NCI-H1105 treated with DMSO at 0.1 percent for 48 hours (cell line): ENCODE measurements around the gene RAPGEF1.
A peak's percentile ranks its signal among the peaks of the same experiment; 100 is the strongest.

Source experiments
- DNase-seq: peaks from one replicate; lab custom pipeline; 2025; lab: John Stamatoyannopoulos, UW

RAPGEF1 gene

DNA sequence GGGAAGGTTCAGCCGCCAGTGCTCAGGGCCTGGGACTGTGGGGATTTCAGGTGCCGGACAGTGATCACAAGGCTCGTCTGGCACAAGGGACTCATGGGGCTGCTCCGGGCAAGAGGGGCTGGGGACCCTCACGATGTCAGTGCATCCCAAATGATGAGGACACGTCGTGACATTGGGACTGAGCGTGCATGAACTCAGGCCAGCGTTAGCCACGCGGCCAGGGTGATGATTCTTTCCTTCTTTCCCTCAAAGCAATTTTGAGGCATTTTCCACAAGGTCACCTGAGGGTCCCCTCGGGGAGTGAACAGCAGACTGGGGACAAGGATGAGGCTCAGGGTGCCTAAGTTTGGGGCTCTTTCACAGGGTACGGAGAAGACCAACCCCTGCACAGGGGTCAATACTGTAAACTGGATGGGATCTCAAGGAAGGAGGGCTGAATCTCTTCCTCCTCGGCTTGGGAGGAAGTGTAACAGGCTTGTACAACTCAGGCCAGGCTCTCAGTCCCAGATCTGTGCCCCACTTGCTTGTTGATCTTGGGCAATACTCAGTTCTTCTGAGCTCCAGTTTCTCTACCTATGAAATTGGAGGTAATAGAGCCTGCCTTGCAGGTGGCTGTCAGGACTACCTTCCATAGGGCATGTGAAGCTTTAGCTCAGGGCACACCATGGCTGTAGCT lies 116.1 kb downstream of the RAPGEF1 start:
- no peak for DNase-seq

DNA sequence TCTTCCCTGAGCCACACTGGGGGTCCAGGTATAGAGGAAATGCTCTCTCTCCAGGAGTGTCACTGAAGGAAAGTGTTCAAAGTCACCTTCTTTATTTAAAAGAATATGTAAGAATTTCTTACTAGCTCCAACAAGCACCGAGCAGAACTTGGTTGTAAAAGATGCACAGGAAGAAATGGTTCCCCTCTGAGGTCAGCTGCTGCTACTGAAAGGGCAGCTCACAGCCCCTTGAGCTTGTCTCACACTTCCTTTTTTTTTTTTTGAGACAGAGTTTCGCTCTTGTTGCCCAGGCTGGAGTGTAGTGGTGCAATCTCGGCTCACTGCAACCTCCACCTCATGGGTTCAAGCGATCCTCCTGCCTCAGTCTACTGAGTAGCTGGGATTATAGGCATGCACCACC lies 117.4 kb downstream of the RAPGEF1 start:
- no peak for DNase-seq

DNA sequence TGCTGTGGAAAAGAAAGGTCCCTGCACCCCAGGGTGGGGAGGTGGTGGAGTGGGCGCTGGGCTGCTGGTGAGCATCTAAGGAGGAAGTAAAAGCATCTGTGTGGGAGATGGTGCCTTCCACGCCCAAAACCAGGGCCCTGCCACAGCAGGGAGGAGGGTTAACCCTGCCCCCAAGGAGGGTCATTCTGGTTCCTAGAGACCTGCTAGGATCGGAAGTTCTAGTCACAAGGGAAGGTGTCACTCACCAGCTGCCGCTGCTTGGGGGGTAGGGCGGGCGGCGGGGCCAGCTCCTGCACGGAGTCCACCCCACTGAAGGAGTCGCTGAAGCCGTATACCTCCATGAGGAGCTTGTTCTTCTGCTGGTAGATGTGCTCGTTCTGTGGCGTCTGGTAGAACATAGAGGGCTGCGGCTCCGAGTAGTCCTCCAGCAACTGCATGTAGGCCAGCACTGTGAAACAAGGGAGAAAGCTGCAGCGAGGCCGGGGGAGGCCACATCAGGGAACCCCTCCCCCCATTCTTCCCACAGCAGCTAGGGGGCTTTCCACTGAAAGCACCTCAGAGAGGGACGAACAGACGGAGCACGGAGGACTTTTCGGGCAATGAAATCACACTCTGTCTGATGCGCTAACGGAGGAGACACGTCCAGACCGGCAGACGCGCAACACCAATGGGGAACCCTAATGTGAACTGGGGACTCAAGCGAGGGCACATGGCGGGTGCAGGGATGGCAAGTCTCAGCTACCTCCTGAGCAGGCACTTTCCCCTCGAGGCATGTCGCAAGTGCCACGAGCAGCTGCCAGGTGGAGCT lies 118.1 kb downstream of the RAPGEF1 start:
- DNase-seq, result no peak

DNA sequence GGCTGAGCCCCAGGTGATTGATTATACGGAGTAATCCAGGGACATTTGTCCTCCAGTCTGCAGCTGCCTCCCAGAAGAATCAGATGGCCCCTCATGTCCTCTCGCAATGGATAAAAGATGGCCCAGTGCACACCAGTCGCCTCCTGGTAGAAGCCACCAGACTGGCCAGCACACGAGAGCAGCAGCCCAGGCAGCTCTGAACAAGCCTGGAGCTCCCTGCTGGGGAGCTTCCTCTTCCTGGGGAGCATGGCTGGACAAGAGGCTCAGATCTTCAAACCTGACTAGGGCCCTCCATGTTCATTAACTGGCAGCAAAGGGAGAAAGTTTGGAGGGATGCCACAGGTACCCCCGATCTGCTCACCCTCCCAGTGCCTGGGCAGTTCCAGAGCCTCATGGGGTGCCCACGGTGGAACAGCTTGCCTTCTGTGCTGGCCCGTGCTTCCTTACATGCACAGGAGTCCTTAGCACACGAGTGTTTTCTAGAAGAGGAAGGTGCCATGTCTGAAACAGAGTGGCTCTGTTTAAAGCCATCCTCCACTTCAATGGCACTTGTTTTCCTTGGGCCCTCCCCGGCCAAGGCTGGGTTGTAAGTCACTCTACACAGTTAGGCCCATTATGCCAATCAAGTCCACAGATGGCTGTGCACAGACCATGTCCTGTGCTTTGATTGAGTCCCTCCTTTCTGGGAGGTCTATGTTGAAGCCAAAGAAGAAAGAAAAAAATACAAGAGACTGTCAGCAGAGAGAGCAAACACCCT lies 118.9 kb downstream of the RAPGEF1 start:
- no peak for DNase-seq

DNA sequence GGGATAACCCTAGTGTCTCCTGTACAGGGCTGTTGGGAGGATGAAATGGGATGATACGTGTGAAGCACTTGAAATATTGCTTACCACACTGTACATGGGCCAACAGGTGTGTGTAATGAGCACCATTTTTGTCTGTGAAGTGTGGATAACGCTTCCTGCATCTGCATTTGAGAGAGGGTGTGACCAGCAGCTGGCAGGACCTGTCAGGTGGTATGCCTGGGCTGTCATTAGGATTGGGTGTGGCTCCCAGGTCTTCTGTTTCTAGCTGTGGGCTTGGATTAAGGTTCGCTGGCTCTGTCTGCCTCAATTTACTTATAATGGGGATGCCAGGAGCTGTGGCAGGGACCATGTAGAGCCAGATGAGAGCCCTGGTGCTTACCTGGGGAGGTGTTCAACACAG lies 120.2 kb downstream of the RAPGEF1 start:
- DNase-seq, result no peak

DNA sequence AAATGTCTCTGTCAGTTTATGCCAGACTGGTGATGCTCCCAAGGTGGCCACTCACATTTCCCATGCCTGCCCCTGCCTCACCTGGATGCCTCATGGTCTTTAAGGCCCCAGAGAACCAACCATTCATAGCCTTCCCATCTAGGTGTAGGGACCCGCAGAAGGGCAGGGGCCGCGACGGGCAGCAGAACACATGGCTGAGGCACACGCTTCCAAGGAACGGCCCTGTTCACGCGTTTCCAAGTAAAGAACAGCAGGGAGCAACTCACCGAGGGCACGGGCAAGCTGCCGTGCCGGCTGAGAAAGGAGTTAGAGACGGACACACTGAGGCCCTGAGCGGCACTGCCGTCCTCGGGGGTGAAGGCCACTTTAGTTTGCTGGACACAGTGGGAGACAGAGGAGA lies 121.1 kb downstream of the RAPGEF1 start:
- no peak for DNase-seq

DNA sequence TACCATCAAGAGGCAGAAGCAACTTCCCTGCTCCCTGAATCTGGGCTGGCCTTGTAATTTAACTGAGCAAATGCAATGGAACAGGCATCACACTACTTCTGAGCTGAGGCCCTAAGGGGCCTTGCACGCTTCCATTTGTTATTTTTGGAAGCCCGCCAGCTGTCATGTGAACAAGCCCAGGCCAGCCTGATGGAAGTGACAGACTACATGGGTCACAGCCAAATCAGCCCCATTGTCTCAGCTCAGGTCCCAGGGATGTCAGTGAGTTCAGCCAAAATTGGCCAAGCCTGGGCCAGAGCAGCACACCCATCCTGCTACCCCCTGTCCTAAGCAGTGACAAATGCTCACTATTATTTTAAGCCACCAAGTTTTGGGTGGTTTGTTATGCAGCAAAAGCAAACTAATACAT lies 121.8 kb downstream of the RAPGEF1 start:
- DNase-seq, result peak; percentile 83

DNA sequence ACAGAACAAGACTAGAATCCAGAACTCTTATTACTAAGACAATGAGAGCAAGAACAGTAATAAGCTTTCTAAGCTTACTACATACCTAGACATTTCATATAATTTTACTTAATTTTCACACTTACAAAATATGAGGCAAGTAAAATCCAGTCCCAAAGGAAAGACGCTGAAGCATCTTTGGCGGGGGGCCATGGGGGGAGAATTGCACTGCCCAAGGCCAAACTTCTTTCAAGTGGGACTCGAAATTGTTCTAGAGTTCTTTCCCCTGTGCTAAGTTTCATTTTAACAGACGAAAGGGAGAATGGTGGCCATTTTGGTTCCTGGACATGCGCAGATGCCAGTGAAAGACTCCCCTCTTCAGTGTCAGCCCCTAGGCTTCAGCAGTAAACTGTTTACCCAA lies 122.3 kb downstream of the RAPGEF1 start:
- DNase-seq, result no peak

DNA sequence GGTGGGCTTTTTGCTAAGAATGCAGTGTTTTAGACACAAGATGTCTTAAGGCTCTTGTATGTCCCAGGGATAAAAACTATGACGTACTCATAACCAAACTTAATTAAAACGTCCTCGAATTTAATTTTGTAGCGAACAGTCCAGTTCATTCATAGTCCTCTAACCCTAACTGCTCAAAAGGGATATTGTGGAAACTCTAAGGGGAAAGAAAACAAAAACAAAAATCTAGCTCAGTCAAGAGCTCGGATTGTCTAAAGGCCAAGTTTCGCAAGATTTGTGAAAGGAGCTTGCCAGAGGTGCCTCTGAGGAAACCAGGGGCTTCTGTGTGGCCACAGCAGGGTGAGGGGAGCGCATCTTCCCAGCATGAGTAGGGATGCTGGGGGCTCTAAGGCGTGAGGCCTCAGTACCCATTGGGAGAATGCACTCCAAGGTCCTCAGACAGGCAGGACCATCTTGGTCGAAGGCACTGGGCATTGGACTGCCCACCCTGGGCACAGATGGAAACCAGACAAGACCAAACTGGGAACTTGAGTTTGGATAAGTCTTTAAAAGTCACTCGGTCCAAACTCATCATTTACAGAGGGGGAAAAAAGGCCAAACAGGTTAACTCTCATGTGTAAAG lies 122.8 kb downstream of the RAPGEF1 start:
- no peak for DNase-seq

DNA sequence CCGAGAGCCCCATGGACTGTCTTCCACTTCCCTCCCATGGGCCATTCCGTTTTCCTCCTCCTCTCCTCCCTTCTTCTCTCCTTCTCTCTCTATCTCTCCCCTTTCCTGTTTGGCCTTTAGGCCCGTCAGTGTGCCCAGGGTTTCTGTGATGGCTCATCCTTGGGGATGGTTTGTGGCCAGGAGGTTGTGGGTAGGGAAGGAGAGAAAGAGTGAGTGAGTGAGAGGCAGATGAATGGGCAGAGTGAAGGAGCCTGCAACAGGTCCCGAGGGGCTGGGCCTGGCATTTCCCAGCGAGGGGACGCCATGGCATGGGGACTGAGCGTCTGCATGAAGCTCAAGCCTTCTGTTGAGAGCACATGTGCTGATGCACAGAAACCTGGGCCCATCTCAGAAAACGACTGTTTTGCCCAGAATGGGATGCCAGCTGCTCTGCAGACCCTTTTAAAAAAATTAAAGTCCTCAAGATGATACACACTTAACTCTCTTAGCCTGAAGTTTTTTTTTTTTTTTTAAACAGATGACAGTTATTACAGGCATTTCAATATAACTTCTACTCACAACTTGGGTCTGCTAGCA lies 125.4 kb downstream of the RAPGEF1 start:
- DNase-seq, result no peak

DNA sequence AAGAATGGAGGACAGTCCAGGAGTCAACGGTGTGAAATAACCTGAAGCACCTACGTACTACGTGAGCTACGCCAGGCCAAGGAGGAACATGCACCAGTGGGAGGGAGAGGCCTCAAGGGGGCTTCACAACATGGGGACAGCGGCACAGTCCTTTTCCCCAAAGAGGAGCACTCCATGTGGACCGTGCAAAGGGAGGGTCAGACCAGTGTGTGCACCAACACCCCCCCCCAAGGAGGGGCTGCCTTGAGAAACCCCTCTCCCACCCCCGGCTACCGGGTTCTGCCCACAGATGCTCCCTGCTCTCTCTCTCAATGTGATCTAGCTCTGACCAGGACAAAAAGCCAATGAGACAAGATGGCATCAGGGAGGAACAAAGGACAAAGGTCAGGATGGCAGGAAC lies 126.0 kb downstream of the RAPGEF1 start:
- no peak for DNase-seq

DNA sequence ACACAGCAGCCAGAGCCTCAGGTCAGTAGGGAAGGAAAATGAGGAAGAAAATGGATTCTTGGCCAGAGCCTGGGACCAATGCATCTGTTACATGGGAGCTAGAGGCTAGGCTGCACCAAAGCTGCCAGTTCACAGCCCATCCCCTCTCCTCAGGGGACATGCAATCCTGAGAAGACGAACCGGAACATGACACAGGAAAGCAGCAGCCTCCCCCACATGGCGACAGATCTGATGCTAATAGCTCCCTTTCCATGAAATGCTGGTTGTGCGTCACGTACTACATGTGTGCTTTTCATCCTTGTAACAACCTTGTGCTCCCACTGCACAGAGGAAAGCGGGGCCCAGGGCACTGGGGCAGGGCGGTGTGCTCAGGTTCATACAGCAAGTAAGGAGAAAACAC lies 127.0 kb downstream of the RAPGEF1 start:
- no peak for DNase-seq

DNA sequence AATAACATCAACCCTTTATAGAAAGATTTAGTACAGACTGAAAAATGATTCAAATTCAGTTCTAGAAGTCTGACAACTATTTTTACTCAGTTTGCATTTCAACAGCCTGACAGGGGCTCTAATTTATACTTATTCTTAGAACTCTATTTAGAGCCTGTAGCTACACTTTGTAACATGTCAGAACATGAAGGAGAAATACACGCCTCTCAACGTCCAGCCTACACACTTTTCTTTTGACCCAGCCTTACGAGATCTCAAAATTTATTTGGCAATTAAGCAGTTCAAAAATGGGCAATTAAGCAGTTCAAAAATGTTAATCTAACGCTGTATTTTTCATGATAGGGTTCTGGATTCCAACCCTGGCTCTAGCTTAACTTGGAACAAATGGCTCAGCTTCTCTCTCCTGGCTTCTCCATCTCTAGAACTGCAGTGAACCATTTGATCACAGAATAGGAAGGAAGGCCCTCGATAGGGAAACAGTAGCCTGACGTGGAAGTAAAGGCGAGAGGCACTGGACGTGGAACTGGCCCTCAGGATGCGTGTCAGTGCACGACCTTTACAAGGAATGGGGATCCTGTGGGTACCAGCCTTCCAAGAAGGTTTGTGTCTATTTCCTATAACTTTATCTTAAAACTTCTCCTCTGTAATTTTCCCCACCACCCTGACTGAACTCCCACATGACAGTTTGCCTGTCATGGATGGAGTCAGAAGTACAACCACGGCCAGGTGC lies 128.1 kb downstream of the RAPGEF1 start:
- DNase-seq, result no peak

DNA sequence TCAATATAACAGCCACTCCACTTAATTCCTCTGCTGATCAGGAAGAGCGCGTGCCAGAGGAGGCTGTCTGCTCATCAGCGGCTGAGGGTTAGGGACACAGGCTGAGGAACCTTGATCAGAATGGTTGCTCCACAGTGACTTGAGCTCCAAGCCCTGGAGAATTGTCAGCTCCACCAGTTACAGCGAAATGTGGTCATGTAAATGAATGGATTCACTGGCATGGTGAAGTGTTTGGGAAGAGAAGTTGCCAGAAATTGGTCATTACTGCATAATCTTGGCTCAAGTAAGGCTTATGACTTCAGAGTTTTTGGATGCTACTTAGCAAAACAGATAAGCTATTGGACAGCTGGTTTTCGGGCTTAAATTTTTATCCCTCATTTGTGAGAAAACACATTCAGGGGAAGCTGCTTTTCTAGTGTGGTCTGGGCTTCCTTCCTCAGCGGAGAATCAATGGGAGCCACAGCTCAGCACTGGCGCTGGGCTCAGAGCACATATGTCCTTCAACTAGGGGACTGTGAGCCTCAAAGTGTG lies 129.6 kb downstream of the RAPGEF1 start:
- no peak for DNase-seq

DNA sequence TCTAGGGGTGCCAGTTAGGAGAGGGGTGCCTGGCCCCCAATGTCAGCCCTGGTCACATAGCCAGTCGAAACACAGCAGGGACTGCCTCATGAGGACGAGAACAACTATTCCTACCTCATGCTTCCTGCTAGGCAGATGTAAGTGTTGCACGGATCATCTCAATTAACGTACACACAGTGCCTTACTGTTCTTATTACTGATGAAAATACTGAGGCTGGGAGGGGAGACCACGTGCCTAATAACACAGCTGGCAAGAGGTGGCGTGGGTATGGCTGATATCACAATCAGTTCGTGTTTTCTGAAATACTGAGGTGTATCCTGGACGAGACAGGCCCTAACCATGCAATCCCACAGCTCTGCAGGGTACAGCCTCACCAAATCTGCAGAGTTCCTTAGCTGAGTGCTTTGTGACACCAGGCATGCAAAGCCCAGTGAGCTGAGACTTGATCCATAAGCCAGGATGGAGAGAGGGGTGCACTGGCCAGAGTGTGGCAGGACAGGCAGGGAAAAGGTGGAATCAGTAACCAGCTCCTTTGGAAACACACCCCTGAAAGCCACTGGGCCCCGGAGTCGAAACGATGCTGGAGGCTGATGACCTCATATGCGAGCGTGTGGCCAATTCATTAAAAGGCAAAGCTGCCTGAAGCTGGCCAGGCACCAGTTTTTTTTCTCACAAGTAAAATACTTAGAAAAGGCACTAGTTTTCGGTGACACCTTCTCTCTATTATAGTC lies 130.6 kb downstream of the RAPGEF1 start:
- DNase-seq, result no peak

DNA sequence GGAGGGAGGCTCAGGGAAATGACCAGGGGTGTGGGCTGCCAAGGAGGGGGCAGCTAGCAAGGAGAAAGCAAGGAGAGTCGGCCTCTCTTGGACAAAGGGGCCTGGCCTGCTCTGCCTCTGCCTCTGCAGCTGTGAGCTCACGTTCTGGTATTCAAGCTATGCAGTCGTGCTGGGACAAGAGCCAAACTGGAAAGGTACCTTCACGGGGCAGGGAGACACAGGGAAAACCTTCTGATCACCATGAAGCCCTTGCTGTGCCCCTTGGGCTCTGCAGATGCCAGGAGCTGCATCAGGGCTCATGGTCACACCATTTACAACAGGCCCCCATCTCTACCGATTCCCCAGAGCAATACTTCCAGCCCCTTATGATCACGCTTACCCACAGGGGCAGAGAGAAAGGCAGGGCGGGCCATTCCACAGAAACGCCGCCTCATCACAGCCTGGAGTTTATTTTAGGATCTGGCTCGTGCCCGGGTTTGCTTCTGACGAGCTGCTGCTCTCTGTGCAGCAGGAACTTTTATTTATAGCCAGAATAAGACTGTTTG lies 131.3 kb downstream of the RAPGEF1 start:
- no peak for DNase-seq

DNA sequence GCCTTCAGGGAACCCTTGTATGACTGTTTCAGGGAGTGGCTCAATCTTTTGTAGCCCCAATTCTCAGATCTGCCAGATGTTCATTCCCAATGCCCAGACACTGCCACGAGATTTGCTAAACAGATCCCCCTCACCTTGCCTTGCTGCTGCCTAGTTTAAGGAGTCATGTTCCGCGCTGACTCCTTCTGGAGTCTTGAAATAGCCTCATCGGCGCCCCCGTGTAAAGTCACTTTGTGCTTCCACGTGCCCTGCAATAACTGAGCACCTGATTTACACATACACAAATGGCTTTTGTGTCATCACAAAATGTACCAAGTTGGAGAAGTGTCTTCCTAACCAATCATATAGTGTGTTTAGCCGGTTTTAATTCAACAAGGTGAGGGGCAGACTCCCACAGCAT lies 132.3 kb downstream of the RAPGEF1 start:
- no peak for DNase-seq

DNA sequence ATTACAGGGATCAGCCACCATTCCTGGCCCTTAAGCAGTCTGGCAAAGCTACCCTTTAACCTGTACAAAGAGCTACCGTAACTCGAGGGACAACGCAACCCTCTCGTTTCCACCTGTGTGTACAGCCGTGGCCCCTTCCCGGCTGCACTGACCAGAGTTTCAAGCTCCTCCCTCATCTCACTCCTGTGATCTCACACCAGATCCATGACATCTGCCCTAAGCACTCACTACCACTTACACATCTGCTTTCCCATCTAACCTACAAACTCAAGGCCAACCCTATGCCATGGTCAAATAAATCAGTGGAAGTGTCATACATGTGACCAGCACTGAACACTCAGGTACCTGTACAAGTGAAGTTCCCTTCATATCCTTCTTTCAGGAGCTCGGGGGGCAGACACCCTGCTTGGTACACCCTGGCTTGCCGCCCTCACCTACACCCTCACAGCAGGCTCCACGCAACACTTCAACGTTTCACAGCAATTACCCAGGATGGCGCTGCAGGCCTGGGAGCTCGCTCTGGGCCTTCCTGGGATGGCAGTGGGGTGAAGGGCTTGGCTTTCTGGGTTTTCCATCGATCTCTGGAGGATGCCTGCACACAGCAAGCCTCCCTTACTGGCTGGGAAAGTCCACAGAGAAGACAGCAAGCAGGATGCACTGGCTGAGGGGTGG lies 132.8 kb downstream of the RAPGEF1 start:
- DNase-seq, result no peak

DNA sequence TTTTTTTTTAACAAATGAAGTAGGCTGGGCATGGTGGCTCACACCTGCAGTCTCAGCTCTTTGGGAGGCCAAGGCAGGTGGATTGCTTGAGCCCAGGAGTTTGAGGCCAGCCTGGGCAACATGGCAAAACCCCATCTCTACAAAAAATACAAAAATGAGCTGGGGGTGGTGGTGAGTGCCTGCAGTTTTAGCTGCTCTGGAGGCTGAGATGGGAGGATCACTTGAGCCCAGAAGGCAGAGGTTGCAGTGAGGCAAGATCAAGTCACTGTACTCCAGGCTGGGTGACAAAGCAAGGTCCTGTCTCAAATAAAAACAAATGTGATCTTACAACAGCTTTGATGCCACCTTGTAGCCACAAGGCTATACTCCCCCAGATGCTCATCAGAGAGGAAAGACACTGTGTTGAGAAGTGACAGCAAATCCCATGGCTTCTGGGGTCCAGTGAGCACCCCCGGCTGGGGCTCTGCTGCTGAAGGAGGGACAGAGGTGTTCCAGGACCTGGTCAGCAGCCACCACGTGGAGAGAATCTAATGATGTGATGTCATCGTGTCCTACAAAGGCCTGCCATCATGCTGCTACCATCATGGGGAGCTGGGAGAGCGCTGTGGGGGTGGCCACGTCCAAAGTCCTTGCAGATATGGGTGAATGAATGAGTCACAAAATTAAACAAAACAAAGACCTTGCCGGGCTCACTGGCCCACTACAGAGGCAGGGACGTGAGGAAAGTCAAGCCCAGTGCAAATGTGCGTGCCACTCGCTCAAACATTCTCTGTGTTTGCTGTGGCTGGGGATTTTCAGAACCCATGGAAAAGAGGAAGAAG lies 133.9 kb downstream of the RAPGEF1 start:
- no peak for DNase-seq
